Retina (tissue), 1 donor: Measurements from ENCODE around the gene ADAMTS5.

Experiments
- DNase-seq: peaks from one replicate; pipeline ENCODE4 v3.0.0-alpha.2; 2016

Gene ADAMTS5

DNA sequence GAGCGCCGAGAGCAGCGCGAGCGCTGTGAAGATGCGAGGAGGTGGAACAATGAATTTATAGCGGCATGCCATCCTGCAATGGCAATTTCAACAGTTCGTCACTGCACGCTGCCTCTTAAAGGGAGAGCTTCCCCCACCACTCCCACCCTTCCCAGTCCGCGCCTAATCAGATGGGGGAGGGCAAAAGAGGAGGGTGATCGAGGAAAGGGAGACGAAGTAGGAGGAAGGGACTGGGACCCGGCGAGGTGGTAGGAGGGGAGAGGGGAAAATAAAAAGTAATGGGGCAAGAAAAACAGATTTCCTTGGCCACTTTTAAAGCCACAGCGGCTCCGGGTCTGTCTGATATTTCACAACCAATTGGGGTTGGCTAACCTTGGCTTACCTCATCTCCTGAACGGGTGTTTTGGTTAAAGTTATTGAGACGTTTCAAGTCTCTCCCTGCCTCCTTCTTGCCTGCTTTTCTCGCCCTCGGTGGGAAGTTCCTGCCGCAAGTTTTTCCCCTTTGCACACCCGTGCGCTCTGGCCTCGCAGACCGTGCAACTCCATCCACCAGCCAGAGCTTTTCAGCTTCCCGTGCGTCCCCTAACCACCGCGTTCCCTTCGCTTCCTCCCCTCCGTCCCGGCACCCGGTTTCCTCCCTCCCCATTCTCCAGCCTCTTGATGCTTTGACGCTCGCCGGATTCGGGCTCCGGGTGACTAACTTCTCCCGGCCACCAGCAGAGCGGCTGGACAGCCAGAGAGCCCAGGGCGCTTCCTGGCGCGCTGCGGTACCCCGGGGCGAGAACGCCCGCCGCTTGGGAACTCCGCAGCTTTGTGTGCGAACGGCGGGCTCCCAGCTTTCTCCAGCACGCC is at the start of gene ADAMTS5:
Gene ADAMTS5 (minus strand): TSS at position 27 of the 852 bp plus-strand sequence. CDS start 697 bp downstream, outside the sequence.
- peak; percentile 79 for DNase-seq

DNA sequence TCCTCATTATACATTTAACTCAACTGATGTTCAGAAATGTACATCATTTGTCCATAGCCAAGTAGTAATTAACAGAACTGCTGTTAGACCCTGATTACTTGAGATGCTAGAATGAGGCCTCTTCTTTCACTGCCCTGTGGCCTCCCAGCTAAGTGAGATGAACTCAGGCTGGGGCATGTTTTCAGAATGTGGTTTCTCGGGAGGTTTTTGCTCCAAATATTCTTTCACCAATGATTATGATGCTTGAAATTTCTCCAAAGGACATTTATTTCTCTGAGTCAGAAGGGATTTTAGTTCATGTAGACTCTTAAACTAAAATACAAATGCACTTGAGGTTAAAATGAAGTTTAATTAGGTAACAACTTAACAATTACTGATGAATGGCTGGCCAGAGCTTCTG is 34.6 kb upstream of the ADAMTS5 start:
- no peak for DNase-seq

DNA sequence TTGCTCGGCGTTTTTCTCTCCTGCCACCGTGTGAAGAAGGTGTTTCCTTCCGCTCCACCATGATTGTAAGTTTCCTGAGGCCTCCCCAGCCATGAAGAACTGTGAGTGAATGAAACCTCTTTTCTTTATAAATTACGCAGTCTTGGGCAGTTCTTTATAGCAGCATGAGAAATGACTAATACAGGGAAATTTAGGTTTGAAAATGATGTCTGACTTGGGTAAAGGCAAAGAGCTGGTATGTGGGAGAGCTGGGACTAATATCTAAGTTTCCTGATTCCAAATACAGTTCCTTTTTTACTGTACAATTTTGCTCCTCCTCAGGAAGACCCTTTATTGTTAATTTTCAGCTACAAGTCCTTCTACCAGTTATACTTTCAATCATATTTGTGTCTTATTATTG is 16.7 kb upstream of the ADAMTS5 start:
- DNase-seq, result no peak

DNA sequence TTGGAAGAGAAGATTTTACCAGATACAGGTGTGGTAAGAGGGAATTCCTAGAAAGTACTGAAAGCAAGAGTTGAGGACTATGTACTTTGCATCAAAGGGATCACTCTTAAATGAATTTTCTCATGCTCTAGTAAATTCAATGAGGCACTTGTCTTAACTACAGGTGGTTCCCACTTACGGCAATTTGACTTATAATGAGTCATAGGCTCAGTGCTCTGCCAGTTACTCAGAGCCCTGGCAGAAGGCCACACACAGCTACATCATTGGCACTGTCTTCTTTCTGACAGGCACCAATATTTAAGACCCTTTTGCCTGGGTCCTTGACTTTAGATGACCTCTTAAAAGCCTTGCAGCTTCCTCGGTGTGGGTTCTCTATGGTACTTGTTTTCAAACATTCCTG is 15.9 kb upstream of the ADAMTS5 start:
- DNase-seq, result no peak

DNA sequence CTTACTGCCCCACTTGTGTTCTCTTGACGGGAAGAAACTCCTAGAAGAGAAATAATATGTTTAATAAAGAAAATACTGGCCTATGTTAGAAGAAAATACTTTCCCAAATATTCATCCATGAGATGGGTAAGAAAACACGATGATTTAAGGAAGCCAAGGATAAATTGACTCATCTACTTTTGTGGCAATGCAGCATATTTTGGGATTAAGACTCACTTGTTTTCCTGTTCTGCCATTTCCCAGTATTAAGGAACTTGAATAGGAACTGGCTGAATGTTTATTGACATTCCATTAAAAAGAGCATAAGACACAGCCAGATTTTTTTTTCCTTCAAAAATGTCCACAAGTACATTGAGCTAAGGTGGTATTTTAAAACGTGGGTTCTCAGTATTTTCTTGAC is 10.9 kb upstream of the ADAMTS5 start:
- no peak for DNase-seq

DNA sequence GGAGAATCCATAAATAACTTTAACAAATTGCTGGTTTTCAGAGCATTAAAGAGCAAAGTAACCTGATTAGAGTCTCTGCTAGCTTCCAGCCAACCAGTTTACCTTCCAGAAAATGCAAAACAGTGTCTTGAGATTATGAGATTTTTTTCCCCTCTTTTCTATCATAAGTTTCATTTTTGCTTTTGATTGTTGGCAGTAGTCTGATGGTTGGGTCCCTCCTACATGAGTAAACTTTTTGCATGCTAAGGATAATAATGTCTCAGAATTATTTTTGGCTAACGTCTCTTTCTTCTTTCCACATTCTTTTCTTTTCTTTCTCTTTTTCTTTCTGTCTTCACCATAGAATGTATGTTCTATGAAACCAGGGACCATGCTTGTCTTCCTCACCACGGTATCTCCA is 6.3 kb upstream of the ADAMTS5 start:
- DNase-seq, result no peak

DNA sequence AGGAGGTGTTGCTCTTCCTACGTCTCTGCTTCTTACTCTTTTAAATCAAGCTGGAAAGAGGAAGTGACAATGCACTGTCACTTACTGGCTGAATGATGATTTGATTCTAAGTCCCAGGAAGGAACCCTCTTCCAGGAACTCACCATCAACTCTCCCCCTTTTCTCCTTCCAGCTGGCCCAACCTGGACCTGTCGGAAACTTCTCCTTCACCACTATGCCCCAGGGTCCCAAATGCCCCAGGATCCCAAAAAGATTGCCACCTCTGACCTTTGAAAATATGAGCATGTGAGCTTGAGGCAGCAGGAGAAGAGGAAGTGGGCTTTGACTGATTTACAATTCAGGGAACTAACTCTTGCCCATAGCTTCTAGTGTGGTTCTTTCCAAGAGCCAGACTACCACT is 5.3 kb upstream of the ADAMTS5 start:
- no peak for DNase-seq

DNA sequence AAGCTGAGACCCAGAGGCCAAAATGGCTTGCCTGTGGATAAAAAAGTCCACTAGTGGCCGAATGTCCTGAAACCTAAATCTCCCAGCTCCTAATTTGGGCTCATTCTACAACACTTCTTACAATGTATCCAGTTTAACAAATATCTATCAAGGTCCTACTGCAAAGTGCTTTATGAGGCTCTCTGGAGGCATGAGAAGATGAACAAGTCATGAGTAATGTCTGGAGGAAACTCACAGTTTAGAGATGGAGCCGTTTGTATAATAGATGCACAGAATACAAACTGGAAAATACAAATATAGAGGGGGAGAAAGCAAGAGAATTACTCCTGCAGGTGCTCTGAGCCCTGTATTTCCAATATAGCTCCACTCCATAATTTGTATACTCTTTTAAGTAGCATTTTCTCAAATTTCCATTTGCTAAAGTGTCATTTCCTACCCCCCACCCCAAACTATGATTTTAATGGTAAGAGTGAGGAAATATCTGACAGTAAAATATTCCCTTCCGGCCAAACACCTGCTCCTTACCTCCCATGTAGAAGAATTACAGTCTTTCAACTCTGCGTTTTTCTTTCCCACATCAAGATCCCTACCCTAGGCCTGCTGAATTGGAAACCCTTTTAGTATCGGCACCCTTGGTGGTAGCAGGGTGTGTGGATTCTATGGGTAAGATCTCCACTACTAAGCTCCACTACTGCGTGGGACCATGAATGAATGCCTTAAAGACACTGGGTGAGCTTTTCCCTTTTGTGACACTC is 3.3 kb upstream of the ADAMTS5 start:
- DNase-seq, result no peak

DNA sequence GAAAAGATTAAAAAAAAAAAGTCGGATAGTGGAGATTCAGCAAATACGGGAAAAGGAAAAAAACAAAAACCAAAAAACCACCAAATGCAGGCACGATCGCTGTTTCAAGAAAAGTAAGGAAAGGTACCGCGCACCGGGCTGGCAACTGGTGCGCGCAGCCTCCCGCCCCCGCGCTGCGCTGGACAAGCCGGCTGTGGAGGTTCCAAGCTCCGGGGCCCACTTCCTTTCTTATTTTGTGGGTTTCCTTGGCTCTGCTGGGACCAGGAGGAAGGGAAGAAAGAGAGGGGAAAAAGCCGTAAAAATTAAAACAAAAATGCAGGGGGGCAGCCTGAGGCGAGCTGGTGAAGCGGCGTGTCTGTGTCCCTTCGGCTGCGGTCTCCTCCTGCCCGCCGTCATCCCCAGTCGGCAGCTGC is 233 bp downstream of the ADAMTS5 start:
- DNase-seq, result peak; percentile 86

DNA sequence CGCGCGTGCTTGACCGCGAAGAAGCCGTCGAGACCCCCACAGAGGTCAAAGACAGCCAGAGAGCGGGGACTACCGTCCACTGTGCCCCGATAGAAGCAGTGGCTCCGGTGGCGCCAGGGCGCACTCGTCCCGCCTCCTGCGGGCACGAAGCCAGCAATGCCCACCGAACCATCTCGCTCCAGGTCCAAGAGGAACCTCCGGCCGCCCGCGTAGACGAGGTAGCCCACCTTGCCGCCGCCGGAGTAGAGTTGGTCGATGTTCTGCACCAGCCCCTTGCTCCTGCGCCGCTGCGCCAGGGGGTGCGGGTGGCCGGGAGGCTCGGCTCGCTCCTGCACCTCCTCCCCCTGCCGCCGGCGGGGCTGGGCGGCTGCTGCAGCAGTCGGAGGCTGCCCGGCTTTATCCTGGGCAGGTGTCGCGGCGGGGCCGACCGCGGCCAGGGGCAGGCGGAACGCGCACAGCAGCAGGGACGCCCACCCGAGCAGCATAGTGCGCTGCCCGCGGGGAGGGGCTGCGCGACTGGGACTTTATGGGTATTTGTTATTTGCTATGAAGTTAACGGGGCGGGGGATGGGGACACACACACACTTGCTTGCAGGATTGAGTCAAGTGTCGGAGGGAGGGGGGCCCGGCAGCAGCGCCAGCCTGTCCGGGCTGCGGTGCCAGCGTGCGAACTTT is 844 bp downstream of the ADAMTS5 start:
- peak; percentile 86 for DNase-seq

DNA sequence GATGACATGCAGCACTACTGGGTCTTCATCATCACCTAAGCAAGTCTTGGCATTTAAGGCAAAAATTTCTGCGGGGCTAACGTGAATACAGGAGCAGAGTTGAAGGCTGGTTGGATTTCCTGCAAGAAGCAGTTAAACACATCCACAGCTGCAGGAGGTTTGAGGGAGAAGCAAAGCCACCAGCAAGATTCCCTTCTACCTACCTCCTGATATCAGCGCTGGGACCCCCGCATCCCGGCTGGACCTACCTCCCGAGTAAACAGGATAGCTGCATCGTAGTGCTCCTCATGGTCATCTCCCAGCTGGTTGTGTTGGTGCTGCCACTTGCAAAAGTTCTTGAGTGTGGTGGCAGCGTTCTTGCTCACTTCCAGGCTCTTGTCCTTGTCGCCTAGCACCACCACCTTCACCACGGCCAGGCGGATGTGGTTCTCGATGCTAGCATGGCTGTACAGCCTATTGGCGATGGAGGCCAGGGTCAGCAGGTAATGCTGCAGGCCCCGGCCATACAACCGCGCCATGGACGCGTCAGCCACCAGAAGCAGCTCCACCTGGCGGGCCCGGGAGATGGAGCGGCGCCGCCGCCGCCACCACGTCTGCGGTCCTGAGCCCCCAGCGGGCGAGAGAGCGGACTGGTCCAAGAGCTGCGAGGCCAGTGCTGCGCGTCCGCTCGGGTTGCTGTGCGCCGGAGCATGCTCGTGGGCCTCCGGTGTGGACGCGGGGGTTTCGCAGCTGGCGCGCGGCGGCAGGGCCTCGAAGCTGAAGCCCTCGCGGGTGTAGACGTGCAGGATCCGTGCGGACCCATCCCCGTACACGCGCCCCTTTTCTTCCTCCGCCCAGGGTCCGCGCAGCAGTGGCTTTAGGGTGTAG is 1.6 kb downstream of the ADAMTS5 start:
- DNase-seq, result peak; percentile 84

DNA sequence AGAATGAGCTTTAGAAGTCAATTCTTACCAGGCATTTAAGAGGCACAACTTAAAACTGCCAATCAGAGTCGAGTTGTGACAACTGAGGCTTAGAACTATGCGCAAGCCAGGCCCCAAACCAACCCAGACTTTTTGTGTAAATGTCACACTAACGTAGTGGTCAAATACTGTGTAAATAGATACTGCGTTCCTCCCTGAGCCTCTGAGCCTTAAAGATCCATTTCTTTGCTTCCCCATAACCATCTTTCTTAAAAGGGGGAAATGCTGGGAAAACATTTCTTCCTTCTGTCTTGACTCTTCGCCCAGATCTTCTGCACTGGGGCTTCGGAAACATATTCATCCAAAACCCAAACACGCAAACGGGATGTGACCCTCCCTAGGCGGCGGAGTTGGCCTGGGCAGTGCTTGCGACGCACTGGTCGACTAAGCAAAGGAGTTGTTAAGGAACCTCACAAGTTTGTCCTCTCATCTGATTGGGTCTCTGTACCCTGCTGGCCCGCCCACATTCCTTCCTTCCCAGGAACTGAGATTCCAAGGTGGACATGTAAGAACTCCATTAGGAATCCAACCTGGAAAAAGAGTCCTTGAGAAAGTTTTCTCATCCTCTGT is 2.6 kb downstream of the ADAMTS5 start:
- no peak for DNase-seq

DNA sequence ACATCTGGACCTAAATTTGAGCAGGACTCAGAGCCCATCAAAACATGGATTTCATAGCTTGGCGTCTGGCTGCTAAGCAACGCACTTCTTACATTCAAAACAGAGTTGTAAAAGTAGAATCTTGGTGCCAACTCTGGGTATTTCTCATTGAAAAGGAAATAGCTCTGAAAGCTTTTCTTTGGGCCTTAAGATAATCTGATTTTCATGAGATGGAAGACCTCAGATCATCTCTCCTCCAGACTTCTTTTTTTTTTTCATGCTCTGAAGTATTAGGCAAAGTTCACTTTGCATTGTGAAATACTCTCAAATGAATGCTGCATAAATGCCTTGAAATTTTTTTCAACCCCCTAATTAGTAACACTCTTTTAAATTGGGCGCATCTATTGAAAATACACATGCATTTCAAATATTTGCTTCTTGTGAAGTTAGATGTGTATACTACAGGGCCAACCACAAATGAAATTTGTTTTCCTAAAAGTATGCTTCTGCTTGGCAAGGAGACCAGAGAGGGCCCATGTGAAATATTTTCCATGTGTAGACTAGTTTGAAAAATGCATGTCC is 4.2 kb downstream of the ADAMTS5 start:
- DNase-seq, result no peak

DNA sequence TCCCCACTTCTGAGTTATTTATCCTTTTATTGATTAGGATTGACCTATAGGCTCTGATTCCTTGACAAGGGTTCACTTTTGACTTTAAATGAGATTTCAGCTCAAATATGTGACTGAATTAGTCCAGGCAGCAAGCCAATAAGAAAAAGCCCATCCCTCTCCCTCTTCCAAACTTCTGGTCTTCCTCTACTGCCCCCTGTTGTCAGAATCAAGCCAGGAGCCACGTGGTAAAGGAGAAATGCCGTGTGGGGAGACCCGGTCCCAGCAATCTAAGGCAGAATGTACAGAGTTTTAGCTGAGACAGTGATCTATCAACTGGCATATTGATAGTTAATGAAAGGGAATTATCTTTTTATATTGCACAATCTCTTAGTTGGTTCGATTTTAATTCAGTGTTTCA is 5.2 kb downstream of the ADAMTS5 start:
- DNase-seq, result no peak

DNA sequence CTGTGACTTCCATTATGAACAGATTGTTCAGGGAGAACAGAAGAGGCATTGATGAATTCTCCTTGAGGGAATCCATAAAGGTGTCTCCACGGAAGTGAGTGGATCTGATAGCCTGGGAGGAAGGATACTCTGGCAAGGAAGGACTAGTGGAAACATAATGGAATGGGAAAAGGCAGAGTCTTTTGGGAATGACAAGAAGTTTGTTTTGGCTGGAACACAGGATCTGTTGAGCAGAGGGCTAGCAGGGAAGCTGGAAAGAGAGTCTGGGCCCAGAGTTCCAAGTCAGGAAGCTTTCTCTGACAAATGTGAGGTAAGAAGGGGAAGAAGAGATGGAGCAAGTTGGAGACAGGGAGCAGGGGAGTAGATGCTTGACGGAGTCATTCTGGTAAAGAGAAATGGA is 8.1 kb downstream of the ADAMTS5 start:
- no peak for DNase-seq

DNA sequence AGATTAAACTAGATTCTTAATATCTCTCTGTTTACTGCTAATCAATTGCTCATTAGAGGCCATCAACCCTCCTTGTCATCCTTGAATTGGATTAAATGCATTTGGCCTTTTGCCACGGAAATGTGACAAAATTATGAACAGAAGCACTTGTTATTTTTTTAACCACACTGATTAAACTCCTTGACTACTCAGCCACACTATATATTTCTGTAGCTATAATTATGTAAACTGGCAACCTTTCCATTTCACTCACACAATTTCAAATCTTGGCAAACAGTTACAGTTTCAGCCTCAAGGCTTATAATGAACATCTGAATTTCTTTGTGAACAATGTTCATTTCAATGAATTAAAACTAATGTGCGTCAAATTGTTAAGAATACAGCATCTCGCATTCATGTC is 10.1 kb downstream of the ADAMTS5 start:
- DNase-seq, result no peak

DNA sequence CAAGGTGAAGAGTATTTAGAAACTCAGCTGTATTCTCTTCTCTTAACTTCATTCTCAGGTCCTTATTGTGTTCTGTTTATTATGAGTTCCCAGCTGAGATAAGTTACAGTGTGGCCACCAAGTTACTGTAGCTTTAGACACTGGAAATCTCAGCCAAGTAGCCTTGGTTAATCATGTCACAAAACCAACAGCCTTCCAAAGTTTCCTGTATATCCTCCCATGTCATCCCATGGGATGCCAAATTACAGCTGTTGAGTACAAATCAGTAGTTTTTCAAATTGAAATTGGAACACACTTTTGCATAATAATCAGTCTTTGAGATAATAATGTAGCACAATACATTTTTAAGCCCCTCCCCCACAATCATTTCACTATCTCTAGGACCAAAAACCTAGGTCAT is 10.7 kb downstream of the ADAMTS5 start:
- no peak for DNase-seq

DNA sequence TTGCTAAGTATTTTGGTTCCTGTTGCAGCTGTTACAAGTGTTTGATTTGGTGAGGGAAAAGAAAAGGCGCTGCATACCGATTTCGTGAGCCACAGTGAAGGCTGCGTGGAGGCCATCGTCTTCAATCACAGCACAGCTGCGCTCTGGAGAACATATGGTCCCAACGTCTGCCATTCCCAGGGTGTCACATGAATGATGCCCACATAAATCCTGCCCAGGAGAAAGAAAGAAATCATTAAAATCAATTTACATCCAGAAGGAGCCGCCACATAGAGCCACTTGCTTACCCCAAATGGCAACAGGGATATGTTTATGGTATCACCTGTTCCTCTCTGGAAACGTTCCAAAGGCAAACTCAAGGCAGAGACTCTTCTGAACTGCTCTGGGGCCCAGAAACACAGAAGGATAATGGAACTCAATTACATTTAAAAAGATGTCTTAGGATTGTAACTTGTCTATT is 12.2 kb downstream of the ADAMTS5 start:
- DNase-seq, result peak; percentile 32

DNA sequence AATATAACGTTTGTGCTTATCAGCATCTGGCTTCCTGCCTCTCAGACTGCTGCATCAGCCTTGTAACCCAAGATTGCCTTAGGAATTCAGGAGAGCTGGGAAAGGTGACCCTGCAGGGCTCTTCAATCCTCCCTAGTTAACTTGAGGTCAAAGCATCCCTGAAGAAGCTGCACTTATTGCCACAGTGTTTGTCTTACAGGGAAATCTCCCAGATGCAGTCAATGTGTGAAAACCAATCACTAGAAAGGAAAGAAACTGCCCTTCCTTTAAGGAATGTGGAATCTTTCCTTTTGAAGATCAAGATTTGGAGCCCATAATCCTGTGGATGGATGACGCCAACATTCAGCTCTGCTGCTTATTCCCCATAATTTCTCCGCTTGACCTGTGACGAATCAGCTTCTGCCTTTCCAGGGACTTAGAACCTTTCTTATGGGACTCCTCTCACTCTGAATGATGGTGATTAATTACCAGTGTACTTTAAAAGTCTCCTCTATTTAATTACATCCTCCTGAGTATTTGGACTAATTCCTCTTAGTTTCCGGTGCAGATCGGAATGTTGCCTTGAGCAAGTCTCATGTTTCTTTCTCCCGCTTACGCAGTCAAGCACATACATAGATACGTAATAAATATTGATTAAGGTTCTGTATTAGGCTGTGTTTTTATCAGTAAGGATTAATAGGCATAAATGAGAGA is 14.4 kb downstream of the ADAMTS5 start:
- no peak for DNase-seq

DNA sequence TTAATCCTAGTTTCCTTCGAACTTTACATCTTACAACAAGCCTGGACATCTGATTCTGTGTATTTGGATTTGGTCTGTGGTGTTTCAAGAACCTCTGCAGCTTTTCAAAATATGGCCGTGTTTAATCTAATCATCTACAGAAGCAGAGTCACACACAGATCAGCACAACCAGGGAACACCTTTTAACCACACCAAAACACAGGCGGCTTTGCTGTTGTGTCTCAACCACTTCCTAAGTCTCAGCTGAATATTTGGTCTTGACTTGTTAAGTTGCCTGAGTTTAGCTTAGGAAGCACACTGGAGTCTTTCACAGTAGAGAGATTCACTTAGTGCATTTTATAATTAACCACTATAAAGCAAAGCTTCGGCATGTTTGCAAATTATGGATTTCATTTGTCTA is 17.1 kb downstream of the ADAMTS5 start:
- DNase-seq, result no peak

DNA sequence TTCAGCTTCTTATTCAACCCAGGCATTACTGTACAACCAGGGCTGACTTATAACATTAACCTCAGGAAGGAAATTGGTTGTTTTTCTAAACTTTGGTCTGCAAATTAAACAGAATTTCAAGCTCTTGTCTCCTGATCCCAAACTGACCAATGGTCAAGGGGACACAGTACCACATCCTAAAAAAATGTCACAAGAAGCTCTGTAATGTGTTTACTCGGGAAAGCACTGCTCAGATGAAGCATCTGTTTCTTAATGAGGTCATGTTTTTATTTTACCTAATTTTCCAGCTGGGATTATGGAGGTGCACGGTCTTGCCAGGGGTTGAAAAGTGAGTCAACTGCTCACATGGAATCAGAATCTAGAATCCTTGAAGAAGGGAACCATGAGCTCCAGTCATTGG is 18.7 kb downstream of the ADAMTS5 start:
- no peak for DNase-seq
